Fibroblast of peridontal ligament (primary cell): ENCODE measurements around the gene TSHZ2.

Source experiments
- DNase-seq: peaks from one replicate; pipeline ENCODE4 v3.0.0-alpha.2; 2010; ENCODE audit errors: extremely low read depth

Gene TSHZ2

GRCh38 chr20:52972190-52972937 is at the start of gene TSHZ2:
Gene TSHZ2, plus strand, starts transcription at chr20:52972358. Its CDS starts 936 bp downstream, at chr20:52973294.
- DNase-seq: peak; percentile 1

GRCh38 chr20:52922436-52922835 is 49.7 kb upstream of the TSHZ2 start:
- DNase-seq: no peak

GRCh38 chr20:52923123-52923937 is 48.8 kb upstream of the TSHZ2 start:
- peak; percentile 41 for DNase-seq

- DNase-seq: no peak
Measured at GRCh38 chr20:52924411-52925271, 47.5 kb upstream of the TSHZ2 start.

GRCh38 chr20:52926505-52926904 is 45.7 kb upstream of the TSHZ2 start:
- DNase-seq: no peak

- no peak for DNase-seq
Measured at GRCh38 chr20:52933867-52934266, 38.3 kb upstream of the TSHZ2 start.

- no peak for DNase-seq
Measured at GRCh38 chr20:52936351-52937340, 35.5 kb upstream of the TSHZ2 start.

- DNase-seq: no peak
Measured at GRCh38 chr20:52937591-52938100, 34.5 kb upstream of the TSHZ2 start.

- no peak for DNase-seq
Measured at GRCh38 chr20:52939141-52939540, 33.0 kb upstream of the TSHZ2 start.

GRCh38 chr20:52941808-52942207 is 30.4 kb upstream of the TSHZ2 start:
- no peak for DNase-seq

GRCh38 chr20:52943185-52943841 is 28.8 kb upstream of the TSHZ2 start:
- DNase-seq: peak; percentile 3

GRCh38 chr20:52945268-52945667 is 26.9 kb upstream of the TSHZ2 start:
- no peak for DNase-seq

GRCh38 chr20:52945862-52946522 is 26.2 kb upstream of the TSHZ2 start:
- DNase-seq: no peak

GRCh38 chr20:52948491-52948890 is 23.7 kb upstream of the TSHZ2 start:
- DNase-seq: no peak

- no peak for DNase-seq
Measured at GRCh38 chr20:52953020-52953419, 19.1 kb upstream of the TSHZ2 start.

- no peak for DNase-seq
Measured at GRCh38 chr20:52954849-52955248, 17.3 kb upstream of the TSHZ2 start.

- DNase-seq: no peak
Measured at GRCh38 chr20:52958211-52958610, 13.9 kb upstream of the TSHZ2 start.

GRCh38 chr20:52959125-52959524 is 13.0 kb upstream of the TSHZ2 start:
- DNase-seq: no peak

- no peak for DNase-seq
Measured at GRCh38 chr20:52962183-52962582, 10.0 kb upstream of the TSHZ2 start.

- no peak for DNase-seq
Measured at GRCh38 chr20:52963131-52963530, 9.0 kb upstream of the TSHZ2 start.
